GM18868 (cell line): ENCODE measurements around the gene TUNAR.

ENCODE experiments used
- ATAC-seq: cut with Tn5 transposase; IDR thresholded peaks from one replicate; pipeline ENCODE4 v1.9.1; 2021; ENCODE audit warnings: mild to moderate bottlenecking, moderate library complexity; ENCODE audit not compliant: unreplicated experiment

The TUNAR gene

DNA sequence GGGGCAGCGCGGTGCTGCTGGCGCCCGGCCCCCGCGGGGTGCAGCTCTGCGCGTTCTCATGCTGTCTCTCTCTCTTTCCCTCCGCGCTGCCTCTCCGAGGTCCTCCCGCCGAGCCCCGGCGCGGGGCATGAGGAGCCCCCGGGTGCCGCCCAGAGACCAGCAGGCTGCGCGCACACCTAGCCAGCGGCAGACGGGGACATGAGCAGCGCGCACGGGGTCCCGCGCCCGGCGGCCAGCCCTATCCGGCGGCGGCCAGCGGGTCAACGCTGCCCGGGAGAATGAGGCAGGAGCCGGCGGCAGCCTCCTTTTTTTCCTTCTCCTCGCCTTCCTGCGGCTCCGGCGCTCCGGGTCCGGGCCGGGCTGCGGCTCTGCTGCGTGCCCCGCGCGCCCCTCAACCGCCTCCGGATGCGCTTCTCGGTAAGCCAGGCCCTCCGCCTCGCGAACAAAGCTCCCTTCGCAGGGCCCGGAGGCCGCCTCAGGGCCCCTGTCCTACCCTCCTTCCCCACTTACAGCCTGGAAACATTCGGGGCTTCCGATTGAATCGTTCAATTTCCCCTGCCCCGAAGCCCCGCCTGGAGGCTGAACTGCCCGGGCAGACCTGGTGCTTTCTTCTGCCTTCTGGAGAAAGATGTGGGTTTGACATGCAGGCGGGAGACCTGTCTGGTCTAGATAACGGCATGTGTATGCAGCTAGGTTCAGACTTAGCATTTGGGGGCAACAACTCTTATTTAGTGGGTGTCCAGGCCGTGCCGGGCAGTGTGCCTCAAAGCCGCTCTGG lies at the start of gene TUNAR:
TUNAR (plus strand) TSS at position 72 of the 778 bp plus-strand sequence.
- ATAC-seq: no peak

DNA sequence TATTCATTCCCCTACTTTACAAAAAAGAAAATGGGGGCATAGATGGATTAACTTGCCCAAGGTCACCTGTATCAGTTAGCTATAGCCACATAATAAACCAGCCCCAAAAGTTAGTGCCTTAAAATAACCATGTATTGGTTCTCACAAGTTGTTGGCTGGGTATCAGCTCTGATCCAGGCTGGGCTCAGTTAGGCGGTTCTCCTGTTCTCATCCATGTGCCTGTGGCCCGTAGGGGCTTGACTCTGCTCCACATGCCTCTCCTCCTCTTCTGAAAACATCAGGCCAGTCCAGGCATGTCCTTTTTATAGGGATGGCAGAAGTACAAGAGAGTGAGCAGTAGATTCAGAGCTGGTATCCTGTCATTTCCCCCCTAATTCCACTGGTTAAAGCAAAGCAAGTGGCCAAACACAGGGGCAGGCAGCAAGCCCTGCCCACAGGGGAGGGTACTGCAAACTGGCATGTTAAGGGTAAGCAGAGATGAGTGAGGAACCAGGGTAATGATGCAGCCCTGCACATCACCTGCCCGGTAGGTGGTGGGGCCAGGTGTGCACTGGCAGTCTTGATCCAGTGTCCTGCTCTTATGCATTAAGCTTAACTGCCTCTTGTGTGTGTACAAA lies 47.9 kb upstream of the TUNAR start:
- ATAC-seq: no peak

DNA sequence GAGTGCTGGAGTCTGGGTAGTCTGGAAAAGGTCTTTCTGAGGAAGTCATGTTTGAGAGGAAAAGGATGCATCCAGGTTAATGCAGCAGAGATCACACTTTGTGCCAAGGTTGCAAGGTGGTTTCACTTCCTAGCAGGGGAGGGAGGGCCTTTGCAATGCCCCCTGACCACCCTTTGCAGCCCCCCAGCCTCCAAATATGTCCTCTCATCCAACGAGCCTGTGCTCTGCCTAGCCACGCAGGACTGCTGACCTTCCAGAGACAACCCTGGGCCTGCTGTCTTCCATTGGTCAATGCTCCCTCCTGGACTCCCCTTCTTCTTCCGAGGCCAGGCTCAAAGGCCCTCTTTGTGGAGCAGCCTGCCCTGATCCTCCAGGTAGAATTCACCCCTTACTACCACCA lies 47.3 kb upstream of the TUNAR start:
- ATAC-seq: no peak

DNA sequence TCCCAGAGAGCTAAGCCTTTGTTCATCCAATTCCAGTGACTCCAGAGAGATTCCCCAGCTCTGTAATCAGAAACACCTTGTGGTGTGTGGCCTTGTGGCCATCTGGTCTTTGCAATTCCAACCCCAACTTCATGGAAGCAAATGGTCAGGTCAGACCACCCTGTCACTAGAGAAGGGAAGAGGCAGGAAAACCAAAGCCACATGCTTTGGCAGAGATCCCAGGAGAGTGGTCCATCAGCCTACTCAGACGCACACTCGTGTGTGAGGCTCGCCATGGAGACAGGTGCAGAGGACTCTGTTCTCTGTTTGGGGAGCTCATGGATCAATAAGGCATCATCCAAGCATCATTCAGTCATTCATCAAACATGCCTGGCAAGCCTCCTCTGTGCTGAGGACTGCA lies 46.2 kb upstream of the TUNAR start:
- ATAC-seq: no peak

DNA sequence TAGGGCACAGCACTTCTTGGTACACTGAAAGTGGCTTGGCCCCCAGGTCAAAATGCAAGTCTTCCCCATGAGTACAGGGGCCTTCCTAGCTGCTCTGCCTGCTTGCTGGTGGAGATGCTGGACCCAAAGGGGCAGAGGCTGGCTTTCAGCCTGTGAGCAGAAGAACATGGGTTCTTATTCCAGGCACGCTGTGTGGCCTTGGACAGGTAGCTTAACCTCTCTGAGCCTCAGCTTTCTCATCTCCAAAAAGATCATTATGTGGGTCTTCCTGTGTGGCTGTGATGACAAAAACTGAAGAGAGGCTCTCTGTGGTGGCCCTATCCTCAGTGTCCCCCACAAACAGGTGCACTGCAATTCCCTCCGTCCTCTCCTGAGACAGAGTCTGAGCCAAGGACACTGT lies 45.6 kb upstream of the TUNAR start:
- ATAC-seq: no peak

DNA sequence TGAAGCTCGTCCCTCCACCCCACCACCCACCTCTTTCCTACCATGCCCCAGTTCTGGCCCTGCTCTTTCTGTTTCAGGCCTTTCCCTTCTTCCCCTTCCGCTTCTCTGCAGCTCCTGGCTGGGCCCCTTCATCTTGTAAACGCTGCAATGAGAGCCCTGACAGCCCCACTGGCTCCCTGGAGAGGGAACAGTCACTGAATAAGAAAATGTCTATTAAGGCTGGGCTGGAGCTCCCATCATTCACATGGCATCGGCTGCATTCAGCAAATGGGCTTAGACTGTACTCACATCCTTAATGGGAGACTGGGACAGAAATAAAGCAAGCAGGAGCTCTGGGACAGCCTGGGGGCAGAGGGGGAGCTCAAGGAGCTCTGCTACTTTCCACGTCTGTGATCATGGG lies 45.2 kb upstream of the TUNAR start:
- no peak for ATAC-seq

DNA sequence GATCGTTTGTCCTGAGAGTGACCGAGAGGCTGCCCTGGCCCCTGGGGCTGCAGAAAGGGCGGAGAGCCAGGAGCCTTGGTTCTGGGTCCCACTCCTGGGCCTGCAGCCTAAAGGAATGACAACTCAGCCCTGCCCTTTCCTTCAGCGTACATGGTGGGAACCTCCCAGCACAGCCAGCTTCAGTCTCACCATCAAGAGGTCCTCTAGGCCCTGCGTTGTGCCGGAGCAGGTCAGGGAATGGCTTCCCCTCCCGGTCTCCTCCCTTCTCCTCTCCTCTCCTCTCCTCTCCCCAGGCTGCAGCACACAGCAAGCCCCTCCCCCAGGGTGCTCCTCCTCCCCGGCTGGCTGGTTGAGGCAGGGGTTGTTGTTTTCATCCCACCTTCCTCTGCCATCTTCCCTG lies 44.6 kb upstream of the TUNAR start:
- ATAC-seq: no peak

DNA sequence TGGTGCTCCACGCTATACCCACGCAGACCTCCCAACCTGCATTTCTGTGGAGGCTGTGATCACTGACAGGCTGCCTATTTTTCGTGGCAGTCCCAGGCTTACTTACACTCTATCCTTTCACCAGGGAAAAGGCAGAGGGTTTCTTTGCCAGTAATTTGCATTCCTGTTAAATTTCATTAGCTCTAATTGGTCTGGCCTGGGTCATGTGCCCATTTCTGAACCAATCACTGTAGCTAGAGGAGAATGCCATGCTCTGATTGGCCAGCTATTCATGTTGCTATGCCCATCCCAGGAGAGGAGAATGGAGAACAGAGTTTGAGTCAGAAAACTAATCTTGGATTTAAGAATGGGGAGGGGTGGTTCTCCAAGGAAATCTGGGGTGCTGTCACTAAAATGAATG lies 43.2 kb upstream of the TUNAR start:
- no peak for ATAC-seq

DNA sequence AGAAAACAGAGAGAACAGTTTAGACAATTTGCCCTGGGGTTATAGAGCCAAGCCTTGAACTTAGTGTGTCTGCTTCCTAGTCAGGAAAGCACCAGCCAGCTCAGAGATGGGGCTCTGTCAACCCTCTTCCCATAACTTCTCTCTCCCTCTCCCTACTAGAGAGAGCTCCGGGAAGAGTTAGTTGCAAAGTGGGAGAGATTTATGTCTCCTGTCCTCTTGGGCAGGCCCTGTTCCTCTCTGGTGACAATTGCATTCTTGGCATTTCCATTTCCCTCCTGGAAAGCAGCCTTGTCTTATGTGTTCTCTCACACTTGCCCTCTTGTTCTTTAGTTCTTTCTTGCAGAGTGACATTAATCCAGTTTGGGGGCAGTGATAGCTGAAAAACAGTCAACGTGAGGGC lies 42.1 kb upstream of the TUNAR start:
- ATAC-seq: no peak

DNA sequence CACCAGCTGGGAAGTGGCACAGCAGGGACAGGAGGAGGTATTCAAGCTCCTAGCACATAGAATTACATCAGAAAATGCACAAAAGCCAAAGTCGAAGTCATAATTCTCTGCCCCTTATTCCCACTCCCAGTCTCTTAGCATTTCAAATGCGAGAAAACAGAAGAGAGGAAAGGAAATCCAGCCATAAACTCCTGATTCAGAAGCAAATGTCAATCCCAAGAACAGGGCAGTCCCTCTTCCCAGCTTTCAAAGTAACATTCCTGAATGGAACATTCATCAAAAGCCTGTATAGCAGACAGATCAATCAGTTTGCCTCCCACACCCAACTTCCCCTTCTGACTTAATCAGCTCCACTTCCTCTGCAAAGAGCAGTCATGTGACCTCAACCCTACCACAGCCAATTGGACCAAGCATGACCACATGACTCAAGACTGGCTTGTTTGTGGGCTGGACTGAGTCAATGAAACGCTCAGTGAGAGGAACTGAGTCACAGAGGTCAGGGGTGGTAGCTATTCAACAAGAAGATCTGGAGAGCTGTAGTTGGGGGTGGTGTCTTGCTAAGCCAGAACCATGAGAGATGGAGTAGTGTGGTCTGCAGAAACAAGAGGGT lies 41.4 kb upstream of the TUNAR start:
- ATAC-seq: no peak

DNA sequence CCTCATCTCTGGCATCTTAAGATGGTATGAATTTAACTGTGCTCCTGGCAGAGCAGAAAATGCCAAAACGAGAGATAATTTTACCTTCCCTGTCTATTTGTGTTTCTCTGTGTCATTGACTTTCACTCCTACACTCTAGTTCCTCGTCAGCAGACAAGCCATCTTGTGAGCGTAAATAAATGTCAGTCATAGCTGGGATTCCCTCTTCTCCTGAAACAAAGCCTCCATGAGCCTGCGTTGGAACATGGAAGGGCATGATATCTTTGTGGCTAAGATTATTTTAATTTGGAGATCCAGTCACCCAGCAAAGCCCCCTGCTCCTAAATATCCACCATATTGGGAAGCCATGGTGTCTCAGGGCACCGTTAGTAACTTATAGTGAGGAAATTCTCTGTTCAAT lies 37.8 kb upstream of the TUNAR start:
- no peak for ATAC-seq

DNA sequence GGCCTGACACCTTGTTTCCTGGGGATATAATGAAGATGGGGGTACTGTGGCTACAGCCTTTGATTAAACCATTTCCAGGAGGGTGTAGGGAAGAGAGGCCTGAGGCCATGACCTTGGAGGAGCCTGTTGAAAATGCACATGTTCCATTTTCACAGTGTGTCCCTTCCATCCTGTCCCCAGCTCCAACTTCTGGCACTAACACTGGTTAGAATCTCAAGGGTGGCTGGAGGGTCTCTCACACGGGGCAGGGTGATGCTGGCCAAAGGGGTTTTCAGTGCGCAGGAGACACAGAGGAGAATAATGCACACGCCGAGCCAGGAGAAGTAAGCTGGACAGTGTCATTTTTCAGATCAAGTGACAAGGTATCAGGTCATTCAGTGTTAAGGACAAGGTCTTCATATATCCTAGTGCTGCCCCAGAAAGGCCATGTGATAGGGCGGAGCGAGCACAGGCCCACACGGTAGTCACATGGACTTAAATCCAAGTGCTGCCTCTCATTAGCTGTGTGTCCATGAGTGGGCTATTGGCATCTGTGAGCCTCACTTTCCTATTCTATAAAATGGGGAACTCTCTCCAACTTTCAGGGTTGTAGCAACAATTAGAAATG lies 36.4 kb upstream of the TUNAR start:
- no peak for ATAC-seq

DNA sequence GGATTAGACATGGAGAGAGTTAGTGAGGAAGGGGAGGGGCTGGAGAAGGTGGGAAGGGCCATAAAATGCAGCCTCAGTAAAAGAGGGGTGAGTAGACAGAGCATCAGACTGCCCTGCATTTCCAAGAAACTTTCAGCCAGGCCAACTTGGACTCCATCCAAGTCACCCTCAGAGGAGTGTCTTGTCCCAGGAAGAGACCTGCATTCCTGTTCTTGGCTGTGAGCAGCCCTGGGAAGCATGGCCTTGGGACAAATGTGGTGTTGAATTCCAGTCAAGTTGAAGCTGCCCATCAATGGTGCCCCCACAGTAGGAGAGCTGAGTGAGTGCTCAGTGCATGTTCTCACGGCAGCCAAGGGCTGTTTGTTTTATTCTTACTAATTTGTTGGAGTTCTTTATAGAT lies 35.0 kb upstream of the TUNAR start:
- no peak for ATAC-seq

DNA sequence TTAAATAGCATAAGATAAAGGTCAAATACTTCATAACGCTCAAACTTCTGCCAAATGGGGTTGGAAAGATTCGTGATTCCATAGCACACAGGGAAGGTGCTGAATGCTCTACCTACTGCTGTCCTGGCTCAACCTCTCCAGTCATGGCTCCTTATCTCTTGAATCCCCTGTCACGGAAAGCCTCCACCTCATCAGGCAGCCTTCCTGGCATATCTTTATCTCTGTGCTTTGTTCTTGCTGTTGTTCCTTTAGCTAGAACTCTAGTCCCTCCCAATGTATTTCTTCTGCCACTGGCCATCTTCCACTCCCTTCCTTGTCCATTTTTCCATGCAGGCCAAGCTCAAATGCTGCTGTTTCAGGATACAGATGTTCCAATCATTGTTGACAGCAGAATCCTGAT lies 26.9 kb upstream of the TUNAR start:
- ATAC-seq: no peak

DNA sequence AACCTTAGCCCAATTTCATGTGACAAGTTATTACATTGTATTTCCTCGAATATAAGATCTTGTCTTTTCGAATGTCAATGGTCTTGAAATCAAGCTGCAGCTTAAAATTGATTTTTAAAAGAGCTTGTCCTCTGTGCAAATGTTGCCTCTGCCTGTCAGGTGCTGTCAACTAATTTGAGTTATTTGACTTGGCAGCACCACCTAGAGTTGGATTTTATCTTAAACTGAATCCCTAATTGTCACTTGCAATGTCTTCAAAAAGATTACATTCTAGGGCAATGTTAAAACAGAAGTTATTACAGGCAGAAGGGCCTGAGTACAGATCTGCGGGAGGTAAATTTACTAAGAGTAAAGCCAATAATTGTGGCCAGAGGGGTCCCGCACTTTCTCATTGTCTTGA lies 26.2 kb upstream of the TUNAR start:
- ATAC-seq: no peak

DNA sequence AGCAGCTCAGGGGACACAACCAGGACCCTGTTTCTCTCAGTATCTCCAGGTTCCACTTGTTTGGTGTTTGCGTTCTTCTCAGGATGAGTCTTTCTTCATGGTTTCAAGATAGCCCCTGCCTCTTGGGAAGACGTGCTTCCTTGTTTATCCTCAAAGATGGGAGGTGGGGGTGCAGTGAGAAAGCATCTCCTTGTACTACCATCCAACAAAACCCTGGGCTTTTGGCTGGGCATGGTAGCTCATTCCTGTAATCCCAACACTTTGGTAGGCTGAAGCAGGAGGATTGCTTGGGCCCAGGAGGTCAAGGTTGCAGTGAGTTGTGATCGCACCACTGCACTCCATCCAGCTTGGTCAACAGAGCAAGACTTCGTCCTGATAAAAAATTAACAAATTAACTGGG lies 21.0 kb upstream of the TUNAR start:
- ATAC-seq: no peak

DNA sequence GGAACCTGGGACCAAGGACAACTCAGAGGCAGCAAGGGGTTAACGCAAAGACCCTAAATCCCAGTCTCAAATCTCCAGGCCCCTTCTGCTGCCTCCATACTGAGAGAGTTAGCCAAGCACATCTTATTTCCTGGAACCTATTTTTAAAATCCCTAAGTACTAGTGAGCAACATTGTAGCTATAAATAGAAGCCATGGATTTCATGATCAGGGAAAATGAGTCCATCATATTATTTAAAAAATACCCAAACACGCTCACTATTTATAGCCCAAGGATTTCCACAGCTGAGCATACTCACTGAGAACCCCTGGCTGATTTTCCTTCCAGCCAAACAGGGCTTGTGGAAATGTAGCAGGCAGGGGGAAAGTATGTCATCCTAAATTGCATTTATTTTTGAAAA lies 19.4 kb upstream of the TUNAR start:
- no peak for ATAC-seq

DNA sequence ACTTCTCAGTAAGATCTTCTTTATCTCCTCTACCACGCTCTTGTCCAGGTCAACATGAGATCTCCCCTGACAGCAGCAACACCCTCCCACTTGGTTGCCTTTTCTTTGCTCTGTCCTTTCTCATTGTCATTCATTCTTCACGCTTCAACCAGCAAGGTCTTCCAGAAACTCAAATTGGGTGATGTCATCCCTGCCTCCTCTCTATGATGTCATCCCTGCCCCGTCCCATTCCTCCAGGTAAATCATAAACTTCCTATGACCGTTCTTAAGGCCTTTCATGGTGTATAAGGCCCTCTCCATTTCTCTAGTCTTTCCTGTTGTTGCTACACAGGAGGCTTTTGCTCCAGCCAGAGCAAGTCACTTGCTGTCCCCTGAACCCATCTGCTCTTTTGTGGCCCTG lies 17.7 kb upstream of the TUNAR start:
- ATAC-seq: no peak

DNA sequence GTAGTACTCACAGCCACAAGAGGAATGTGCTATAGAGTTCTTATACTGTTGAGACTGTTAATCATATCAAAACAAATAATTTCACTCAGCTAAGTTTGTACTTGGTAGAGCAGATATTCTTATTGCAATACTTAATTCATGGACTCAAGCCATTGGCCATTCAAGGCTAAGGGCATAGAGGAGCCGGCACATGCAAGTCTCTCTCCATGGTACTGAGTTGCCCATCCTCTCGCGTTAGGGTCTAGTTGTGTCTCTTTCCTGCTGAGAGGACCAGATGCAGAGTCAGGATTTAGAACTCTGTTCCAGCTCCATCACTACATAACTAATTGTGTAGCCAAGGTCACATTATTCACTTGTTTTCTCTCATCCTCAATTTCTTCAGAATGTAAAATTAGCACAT lies 14.4 kb upstream of the TUNAR start:
- ATAC-seq: no peak

DNA sequence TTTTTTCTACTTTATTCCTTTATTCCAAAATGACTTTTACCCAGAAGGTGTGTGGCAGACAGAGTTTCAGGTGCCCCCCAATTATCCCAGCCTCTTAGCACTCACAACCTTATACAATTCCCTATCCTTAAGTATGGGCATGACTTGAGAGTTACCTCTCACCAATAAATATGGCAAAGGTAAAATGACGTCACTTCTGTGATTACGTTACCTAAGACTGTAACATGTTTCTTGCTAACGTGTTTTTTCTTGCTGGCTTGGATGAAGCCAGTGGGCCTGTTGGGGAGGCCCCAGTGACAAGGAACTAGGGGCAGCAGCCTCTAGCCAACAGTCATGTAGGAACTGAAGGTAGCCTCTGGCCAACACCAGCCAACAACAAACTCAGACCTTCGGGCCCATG lies 13.3 kb upstream of the TUNAR start:
- ATAC-seq: no peak

DNA sequence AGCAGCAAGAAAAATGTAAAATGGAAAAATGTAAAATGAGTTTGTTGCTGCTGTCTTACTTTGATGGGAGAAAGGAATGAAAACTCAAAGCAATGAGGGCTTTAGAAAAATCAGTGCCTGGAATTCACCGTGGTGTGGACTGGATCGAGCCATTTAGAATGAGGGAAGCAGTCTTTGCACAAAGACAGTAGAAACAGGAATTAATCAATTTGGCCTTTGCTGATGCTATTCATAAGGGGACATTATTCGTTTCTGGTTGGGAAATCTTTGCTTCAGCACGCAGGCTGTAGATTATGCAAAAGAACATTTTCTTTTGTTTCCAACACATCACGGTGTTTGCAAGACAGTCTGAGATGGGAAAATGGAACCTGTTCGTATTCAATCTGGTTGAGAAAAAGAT lies 6.9 kb upstream of the TUNAR start:
- no peak for ATAC-seq

DNA sequence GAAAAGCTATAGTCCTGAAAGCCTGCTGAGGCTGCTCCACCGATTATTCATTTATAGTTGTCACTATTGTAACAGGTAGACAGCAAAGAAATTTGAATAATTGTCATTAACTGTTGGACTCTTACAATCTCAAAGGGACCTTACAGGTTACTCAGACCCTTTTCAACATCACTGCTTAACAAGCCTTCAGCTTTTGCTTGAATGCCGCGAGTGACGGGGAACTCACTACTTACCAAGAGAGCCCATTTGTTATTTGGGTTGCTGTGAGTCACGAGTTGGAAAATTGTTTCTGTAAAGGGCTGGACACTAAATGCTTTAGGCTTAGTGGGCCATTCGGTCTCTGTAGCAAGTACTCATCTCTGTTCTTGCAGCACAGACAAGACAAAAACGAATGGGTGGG lies 5.9 kb upstream of the TUNAR start:
- ATAC-seq: no peak
